A673 (cell line): ENCODE measurements around the gene CENPT. TPM values are rescaled to one million over a fixed set of nuclear protein-coding genes. Genes with fewer than 3 reads are reported as not detected.
A peak's percentile ranks its signal among the peaks of the same experiment; 100 is the strongest.

Experiments used
- BruUV-seq: library from RNA; stranded (reverse); fragments of 400-500 nt; replicated peaks from 2 replicates; lab custom pipeline; 2021; lab: Mats Ljungman, UMichigan
- CTCF ChIA-PET: fragments of 300-600 bp; sonication (Branson Sonifier 250); formaldehyde crosslinking; loops from one replicate; lab custom pipeline; 2022; ENCODE audit warnings: antibody characterized with exemption; lab: Charles Lee
- POLR2A ChIA-PET: fragments of 300-600 bp; sonication (Branson Sonifier 250); formaldehyde crosslinking; loops from one replicate; lab custom pipeline; 2022; ENCODE audit warnings: antibody characterized with exemption; ENCODE audit not compliant: low non-redundant PET; lab: Charles Lee
- DNase-seq: peaks from one replicate; pipeline ENCODE4 v3.0.0-alpha.2; 2015; ENCODE audit warnings: low spot score
- H3K27ac ChIP-seq: fragments of 200-600 bp; sonication (generic); 2 replicates; pipeline ENCODE4 v1.5.1; 2016; ENCODE audit warnings: mixed run types, low read depth, mild to moderate bottlenecking, mixed read lengths, antibody characterized with exemption, low read length; ENCODE audit not compliant: poor library complexity, severe bottlenecking
- H3K27me3 ChIP-seq: fragments of 200-600 bp; sonication (generic); replicated peaks from 2 replicates; pipeline ENCODE4 v1.6.1; 2017; ENCODE audit warnings: mixed run types, low read depth, mild to moderate bottlenecking, mixed read lengths, antibody characterized with exemption, low read length; ENCODE audit not compliant: insufficient read depth, poor library complexity
- H3K36me3 ChIP-seq: fragments of 200-600 bp; sonication (generic); 2 replicates; pipeline ENCODE4 v1.6.1; 2016; ENCODE audit warnings: mixed run types, mild to moderate bottlenecking, mixed read lengths, antibody characterized with exemption, low read length; ENCODE audit not compliant: insufficient read depth, poor library complexity, severe bottlenecking
- H3K4me1 ChIP-seq: fragments of 200-600 bp; sonication (generic); 2 replicates; pipeline ENCODE4 v1.6.1; 2017; ENCODE audit warnings: mixed run types, mild to moderate bottlenecking, mixed read lengths, antibody characterized with exemption, low read length; ENCODE audit not compliant: insufficient read depth, poor library complexity, severe bottlenecking
- H3K4me3 ChIP-seq: fragments of 200-600 bp; sonication (generic); 2 replicates; pipeline ENCODE4 v1.5.1; 2016; ENCODE audit warnings: low read depth, mixed run types, mild to moderate bottlenecking, mixed read lengths, low read length; ENCODE audit not compliant: poor library complexity, severe bottlenecking
- H3K9me3 ChIP-seq: fragments of 200-600 bp; sonication (generic); 2 replicates; pipeline ENCODE4 v1.6.1; 2016; ENCODE audit warnings: mixed run types, low read depth, mild to moderate bottlenecking, mixed read lengths, antibody characterized with exemption, low read length; ENCODE audit not compliant: poor library complexity, severe bottlenecking
- EZH2 ChIP-seq: fragments of 200-600 bp; sonication (generic); IDR thresholded peaks from 2 replicates; pipeline ENCODE4 v1.6.1; 2017; ENCODE audit warnings: borderline replicate concordance, low read depth, mild to moderate bottlenecking, mixed read lengths, antibody characterized with exemption, low read length; ENCODE audit not compliant: poor library complexity, severe bottlenecking
- intact Hi-C: fragments of 100-400 bp; cut with micrococcal nuclease; formaldehyde crosslinking; loops from one replicate; pipeline ENCODE4 v1.10.0; 2022; ENCODE audit not compliant: unreplicated experiment
- total RNA-seq: library from RNA; stranded (reverse); gene quantifications from 2 replicates; pipeline ENCODE4 v1.2.3, GENCODE V29; 2021
- TF ChIP-seq, protein P1 (sequence below): fragments of 300-800, 200-600 bp; sonication (generic); conservative IDR thresholded peaks from 2 replicates; pipeline ENCODE4 v1.5.1; 2017; ENCODE audit warnings: low read depth, mild to moderate bottlenecking, antibody characterized with exemption, low read length, moderate library complexity, mixed read lengths

CENPT gene
- total RNA-seq, 1 experiment from 2014 or later: 52.9 TPM

DNA sequence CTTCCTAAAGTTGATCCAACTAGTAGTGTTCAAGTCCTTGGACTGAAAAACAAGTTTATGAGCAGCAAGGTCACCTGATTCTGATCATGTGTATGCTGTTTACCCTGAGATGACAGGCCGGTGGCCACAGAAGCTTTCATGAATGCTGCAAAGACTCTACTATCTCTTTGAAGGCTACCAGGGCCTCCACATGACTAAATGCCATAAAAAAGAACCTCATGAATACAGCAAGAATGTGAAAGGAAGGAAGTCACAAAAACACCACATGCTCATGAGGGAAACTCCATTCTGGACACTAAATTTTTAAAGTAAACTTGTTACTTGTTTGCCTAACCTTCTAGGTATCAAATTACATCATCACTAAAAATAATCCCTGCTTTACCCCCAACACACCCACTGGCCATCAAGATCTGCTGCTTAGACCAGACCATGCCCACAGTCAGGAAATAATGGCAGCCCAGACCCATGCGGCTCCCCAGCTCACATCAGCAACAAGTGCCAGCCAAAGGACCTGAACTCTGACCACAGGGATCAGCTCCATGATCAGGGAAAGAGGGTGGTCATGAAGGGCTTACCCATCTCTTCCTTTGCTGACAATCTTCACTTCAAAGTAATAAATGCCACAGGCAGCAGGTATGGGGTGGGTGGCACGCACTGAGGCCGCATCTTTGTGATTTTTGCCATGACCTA, 42.5 kb downstream of the CENPT start:
- no peak for DNase-seq
- Histone ChIP-seq H3K27me3 (no peaks in the 10 kb centered on the region), H3K27ac (peak overlapping the region; percentile 83), H3K4me1 (peaks cover 14% of the 10 kb centered on the region), H3K36me3 (peaks cover 15% of the 10 kb centered on the region), H3K4me3 (peak overlapping the region; percentile 78), H3K9me3 (no peaks in the 10 kb centered on the region)
- POLR2A ChIA-PET: no interaction called here
- TF ChIP-seq EZH2: no peak
- TF ChIP-seq, protein P1, sequence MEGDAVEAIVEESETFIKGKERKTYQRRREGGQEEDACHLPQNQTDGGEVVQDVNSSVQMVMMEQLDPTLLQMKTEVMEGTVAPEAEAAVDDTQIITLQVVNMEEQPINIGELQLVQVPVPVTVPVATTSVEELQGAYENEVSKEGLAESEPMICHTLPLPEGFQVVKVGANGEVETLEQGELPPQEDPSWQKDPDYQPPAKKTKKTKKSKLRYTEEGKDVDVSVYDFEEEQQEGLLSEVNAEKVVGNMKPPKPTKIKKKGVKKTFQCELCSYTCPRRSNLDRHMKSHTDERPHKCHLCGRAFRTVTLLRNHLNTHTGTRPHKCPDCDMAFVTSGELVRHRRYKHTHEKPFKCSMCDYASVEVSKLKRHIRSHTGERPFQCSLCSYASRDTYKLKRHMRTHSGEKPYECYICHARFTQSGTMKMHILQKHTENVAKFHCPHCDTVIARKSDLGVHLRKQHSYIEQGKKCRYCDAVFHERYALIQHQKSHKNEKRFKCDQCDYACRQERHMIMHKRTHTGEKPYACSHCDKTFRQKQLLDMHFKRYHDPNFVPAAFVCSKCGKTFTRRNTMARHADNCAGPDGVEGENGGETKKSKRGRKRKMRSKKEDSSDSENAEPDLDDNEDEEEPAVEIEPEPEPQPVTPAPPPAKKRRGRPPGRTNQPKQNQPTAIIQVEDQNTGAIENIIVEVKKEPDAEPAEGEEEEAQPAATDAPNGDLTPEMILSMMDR: no peak
- BruUV-seq: TSS peak; percentile 47
- intact Hi-C loops: loop anchor here (5.0 kb wide), 1 partner anchor 133 kb away; no protein-coding TSS in a partner anchor
- CTCF ChIA-PET: no interaction called here

DNA sequence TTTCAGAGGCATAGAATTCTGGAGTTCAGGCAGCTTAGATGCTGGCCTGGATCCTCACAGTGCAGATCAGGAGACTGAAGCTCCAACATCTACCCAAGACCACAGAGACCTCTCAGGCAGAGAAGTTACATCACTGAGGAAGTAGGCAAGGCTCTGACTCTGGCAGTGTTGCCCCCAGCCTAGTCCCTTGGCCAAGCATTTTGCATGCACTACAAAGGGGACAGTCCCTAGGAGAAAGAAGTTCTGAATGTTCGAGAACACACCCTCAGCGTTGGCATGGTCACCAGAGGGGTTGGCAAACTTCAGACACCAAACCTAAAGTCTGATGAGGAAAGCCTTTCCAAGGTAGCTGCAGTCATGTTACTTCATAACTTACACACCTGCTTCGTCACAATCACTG, 43.6 kb downstream of the CENPT start:
- TF ChIP-seq, protein P1: no peak
- no peak for TF ChIP-seq EZH2
- peaks cover 14% of the 10 kb centered on the region for H3K4me1 ChIP-seq
- no peak overlapping the region for H3K27ac ChIP-seq
- no peak overlapping the region for H3K4me3 ChIP-seq
- H3K27me3 ChIP-seq: no peaks in the 10 kb centered on the region
- ChIA-PET POLR2A (interaction anchor here (0.7 kb wide), 1 partner anchor 156 kb away, joined by 16 read pairs; no protein-coding TSS in a partner anchor), CTCF (interaction anchor here (0.7 kb wide), 1 partner anchor 13 kb away, joined by 4 read pairs; no protein-coding TSS in a partner anchor)
- peaks cover 15% of the 10 kb centered on the region for H3K36me3 ChIP-seq
- DNase-seq: no peak
- no TSS peak for BruUV-seq
- intact Hi-C loops: no loop called here
- no peaks in the 10 kb centered on the region for H3K9me3 ChIP-seq

GRCh38 chr16:67801883-67802282, 45.6 kb downstream of the CENPT start:
- ChIA-PET CTCF (no interaction called here), POLR2A (no interaction called here)
- H3K4me1 ChIP-seq: peaks cover 8% of the 10 kb centered on the region
- no TSS peak for BruUV-seq
- no peaks in the 10 kb centered on the region for H3K27me3 ChIP-seq
- H3K4me3 ChIP-seq: no peak overlapping the region
- no peak for DNase-seq
- TF ChIP-seq, protein P1: no peak
- intact Hi-C loops: no loop called here
- H3K36me3 ChIP-seq: peaks cover 15% of the 10 kb centered on the region
- H3K9me3 ChIP-seq: no peaks in the 10 kb centered on the region
- H3K27ac ChIP-seq: no peak overlapping the region
